ENCODE results near the gene CTH.
A peak's percentile ranks its signal among the peaks of the same experiment; 100 is the strongest.
"Not testable (repeated sequence)": the region's sequence is repeated elsewhere in the genome, so short reads cannot be mapped to it uniquely, and the experiment has no call there.

The CTH gene

DNA sequence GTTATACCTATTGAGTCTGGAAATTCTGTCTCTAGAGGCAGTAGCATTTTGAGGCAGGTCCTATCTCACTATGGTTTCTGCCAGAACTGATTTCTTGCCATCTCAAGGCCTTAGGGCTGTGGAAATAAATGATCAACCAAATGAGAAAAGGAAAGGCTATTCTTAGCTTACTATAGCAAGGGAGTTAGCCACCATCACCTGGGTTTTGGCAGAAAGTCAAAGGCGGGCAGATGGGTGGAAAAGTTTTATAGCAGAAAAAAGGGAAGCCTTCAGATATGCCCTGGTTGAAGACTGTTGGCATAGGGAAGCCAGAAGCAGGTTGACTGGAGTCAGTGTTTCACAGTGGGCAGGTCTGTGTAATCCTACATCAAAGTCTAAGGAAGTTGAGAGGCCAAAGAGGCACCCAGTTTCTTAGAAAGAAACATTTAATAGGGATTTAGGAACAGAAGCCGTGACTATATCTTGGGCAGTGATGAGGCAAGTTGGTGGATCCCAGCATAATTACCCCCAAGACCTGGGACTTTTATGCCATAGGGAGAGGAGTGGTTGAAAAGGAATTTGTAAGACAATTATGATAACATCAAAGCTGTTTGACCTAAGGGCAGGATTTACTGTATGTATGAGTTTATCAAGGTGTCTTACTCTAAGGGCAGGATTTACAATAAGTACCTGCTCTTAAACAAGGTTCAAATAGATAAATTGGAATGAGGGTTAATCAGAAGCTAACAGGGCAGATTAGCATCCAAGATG, 29.7 kb downstream of the CTH start:
- no peak overlapping the region for H3K4me3 ChIP-seq (replicated peaks in 1 of 2; ENCODE audit: low read depth in 2 of 2, low read length in 2 of 2)
- TF ChIP-seq, protein P1, sequence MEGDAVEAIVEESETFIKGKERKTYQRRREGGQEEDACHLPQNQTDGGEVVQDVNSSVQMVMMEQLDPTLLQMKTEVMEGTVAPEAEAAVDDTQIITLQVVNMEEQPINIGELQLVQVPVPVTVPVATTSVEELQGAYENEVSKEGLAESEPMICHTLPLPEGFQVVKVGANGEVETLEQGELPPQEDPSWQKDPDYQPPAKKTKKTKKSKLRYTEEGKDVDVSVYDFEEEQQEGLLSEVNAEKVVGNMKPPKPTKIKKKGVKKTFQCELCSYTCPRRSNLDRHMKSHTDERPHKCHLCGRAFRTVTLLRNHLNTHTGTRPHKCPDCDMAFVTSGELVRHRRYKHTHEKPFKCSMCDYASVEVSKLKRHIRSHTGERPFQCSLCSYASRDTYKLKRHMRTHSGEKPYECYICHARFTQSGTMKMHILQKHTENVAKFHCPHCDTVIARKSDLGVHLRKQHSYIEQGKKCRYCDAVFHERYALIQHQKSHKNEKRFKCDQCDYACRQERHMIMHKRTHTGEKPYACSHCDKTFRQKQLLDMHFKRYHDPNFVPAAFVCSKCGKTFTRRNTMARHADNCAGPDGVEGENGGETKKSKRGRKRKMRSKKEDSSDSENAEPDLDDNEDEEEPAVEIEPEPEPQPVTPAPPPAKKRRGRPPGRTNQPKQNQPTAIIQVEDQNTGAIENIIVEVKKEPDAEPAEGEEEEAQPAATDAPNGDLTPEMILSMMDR (IDR thresholded peaks at IDR 0.05; ENCODE audit: low read depth, low read length), result no peak
- no peak for DNase-seq (ENCODE audit: low read depth in 2 of 2)

DNA sequence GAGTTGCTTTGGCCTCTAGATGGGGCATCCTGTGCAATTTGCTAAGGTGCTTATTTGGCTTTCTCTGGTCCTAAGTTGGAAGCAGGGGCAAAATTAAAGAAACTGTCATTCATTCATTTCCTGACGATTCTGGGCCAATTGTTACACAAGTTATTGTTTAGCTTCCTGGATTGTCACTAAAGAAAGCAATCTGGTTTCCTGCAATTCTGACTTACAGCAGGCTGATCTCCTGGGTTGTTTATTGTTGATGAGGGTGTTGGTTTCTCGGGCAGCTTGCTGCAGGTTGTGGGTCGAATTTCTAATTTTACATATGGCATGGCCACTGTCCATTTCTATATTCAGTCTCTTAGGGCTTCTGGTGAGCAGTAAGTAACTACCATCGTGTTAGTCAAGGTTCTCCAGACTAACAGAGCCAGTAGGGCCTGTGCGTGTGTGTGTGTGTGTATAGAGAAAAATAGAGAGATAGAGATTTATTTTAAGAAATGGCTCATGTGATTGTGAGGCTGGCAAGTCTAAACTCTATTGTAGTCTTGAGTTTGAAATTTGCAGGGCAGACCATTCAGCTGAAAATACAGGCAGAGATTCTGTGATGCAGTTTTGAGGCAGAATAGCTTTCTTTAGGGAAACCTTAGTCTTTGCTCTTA, 30.4 kb downstream of the CTH start:
- no peak overlapping the region for H3K4me3 ChIP-seq (replicated peaks in 1 of 2; ENCODE audit: low read depth in 2 of 2, low read length in 2 of 2)
- TF ChIP-seq, protein P1 (IDR thresholded peaks at IDR 0.05; ENCODE audit: low read depth, low read length), result no peak
- DNase-seq (ENCODE audit: low read depth in 2 of 2), result peak in 1 of 2 donors; percentile 5

DNA sequence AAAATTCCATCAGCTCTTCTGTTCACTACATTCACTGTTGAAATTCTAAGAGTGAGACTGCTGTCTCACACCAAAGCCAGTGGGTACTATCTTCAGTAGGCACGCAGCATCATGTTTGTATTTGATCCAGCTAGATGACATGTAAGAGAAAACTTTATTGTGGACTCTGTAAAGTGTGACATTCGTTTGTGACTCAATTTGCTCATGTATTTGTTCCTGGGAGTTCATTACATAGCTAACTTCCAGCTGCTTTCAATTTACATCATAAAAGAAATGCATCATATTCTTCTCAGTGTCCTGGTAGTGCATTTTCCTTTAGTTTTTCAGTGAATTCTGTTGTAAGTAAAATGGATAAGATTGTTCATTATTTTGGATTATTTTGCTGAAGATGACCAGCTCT, 31.4 kb downstream of the CTH start:
- TF ChIP-seq, protein P1 (IDR thresholded peaks at IDR 0.05; ENCODE audit: low read depth, low read length), result no peak
- H3K4me3 ChIP-seq (replicated peaks in 1 of 2; ENCODE audit: low read depth in 2 of 2, low read length in 2 of 2), result no peak overlapping the region
- DNase-seq (ENCODE audit: low read depth in 2 of 2), result no peak

DNA sequence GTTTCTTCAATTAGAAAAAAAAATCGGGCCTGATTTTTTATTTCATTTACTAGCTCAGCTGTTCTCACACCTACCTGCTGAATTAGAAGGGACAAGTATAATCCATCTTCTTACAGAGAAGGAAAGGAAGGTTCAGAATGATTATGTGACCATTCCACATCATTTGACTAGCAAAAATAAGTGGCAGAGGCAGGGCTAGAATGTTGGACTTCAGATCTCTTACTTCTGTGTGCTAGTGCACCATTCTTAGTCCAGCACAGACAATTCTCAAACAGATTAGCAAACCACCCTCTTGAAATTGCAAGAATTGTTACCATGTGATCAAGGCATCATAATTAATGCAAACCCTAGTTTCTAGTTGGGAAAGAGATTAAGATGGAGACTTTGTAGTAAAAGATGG, 32.7 kb downstream of the CTH start:
- TF ChIP-seq, protein P1 (IDR thresholded peaks at IDR 0.05; ENCODE audit: low read depth, low read length), result no peak
- DNase-seq (ENCODE audit: low read depth in 2 of 2), result no peak
- H3K4me3 ChIP-seq (replicated peaks in 1 of 2; ENCODE audit: low read depth in 2 of 2, low read length in 2 of 2), result no peak overlapping the region

DNA sequence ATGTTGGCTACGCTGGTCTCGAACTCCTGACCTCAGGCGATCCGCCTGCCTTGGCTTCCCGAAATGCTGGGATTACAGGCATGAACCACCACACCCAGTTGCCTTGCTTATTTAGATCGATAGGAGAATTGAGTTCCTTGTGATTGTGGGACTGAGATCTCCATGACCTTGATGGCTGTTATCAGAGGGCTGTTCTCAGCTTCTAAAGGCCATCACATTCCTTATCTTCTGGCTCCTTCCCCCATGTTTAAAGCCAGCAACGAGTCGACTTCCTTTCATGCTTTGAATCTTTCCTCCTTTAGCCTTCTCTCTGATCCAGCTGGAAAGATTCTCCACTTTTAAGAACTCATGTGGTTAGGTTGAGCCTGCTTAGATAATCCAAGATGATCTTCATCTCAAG, 38.0 kb downstream of the CTH start:
- TF ChIP-seq, protein P1 (IDR thresholded peaks at IDR 0.05; ENCODE audit: low read depth, low read length), result no peak
- H3K4me3 ChIP-seq (replicated peaks in 1 of 2; ENCODE audit: low read depth in 2 of 2, low read length in 2 of 2), result no peak overlapping the region
- DNase-seq (ENCODE audit: low read depth in 2 of 2), result no peak

DNA sequence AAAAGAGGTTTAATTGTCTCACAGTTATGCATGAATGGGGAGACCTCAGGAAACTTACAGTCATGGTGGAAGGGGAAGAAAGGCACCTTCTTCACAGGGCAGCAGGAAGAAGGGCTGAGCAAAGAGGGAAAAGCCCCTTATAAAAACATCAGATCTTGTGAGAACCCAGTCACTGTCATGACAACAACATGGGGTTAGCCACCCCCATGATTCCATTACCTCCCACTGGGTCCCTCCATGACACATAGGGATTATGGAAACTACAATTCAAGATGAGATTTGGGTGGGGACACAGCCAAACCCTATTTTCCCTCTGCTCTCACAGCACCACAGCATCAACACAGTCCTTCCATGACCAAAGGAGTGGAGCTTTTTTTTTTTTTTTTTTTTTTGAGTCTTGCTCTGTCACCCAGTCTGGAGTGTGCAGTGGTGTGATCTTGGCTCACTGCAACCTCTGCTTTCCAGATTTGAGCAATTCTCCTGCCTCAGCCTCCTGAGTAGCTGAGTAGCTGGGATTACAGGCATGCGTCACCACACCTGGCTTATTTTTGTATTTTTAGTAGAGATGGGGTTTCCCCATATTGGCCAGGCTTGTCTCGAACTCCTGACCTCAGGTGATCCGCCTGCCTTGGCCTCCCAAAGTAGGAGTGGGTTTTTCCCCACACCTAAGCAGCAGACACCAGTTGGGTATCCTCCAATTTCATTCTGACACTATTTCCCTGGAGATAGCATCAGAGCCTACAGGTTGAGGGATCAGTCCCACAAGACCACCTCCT, 41.3 kb downstream of the CTH start:
- not testable (repeated sequence) for H3K4me3 ChIP-seq (replicated peaks in 1 of 2; ENCODE audit: low read depth in 2 of 2, low read length in 2 of 2); DNase-seq (ENCODE audit: low read depth in 2 of 2)

DNA sequence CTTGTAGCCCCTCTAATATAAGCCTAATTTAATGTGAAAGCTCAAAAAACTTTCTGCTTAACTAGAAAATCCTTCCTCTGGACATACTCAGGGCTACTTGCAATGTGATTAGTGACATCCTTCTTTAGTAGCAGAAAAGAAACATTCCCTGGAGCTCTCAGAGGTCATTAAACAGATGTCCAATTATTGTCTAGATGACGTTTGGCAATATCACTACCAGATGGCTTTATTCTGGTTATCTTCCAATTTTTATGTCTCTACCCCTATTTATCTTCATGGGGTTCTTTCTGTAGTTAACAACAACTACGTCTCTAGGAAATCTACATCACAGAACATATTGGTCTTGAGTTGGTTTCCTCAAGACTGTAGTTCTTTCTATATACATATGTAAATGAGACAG, 44.2 kb downstream of the CTH start:
- TF ChIP-seq, protein P1 (IDR thresholded peaks at IDR 0.05; ENCODE audit: low read depth, low read length), result no peak
- DNase-seq (ENCODE audit: low read depth in 2 of 2), result no peak

More for the DNA sequence above, 44.2 kb downstream of the CTH start:
- H3K4me3 ChIP-seq (replicated peaks in 1 of 2; ENCODE audit: low read depth in 2 of 2, low read length in 2 of 2), result no peak overlapping the region
